Body of pancreas (tissue), 4 donors: ENCODE measurements around the gene U2AF2. TPM values are rescaled to one million over a fixed set of nuclear protein-coding genes. Genes with fewer than 3 reads are reported as not detected.
A peak's percentile ranks its signal among the peaks of the same experiment; 100 is the strongest.

Source experiments
- ATAC-seq: fragments of 150-250 bp; one replicate; pipeline ENCODE4 v1.9.1; 2016
- DNase-seq, 4 donors: peaks; one replicate each; pipeline ENCODE4 v3.0.0-alpha.2; 2019
- H3K27ac ChIP-seq, 4 donors: fragments of 200-600 bp; sonication (generic); 1 replicate in 3 of 4; 2 replicates in 1 of 4; pipeline versions ENCODE4 v1.5.1 to v1.6.1; 2016 to 2019; ENCODE audit warnings: mild to moderate bottlenecking in 1 of 4, mixed read lengths in 1 of 4, moderate library complexity in 1 of 4
- H3K27me3 ChIP-seq, 2 donors: fragments of 200-600 bp; sonication (generic); one replicate each; pipeline ENCODE4 v1.6.0; 2016; ENCODE audit warnings: mild to moderate bottlenecking in 1 of 2
- H3K36me3 ChIP-seq, 2 donors: fragments of 200-600 bp; sonication (generic); replicated peaks in 1 of 2; 2 replicates each; pipeline ENCODE4 v1.5.1; 2016; ENCODE audit warnings: low read depth in 2 of 2; ENCODE audit not compliant: insufficient read depth in 1 of 2
- H3K4me1 ChIP-seq: fragments of 200-600 bp; sonication (generic); one replicate; pipeline ENCODE4 v1.6.0; 2016
- H3K4me3 ChIP-seq, 2 donors: fragments of 200-600 bp; sonication (generic); 1 replicate in 1 of 2; 2 replicates in 1 of 2; pipeline ENCODE4 v1.5.1; 2016 to 2019
- H3K9me3 ChIP-seq, 3 donors: fragments of 200-600 bp; sonication (generic); 1 replicate in 2 of 3; 2 replicates in 1 of 3; pipeline ENCODE4 v1.5.1; 2016
- POLR2A ChIP-seq, 3 donors: fragments of 450-650 bp; IDR thresholded peaks; one replicate each; pipeline ENCODE4 v1.6.1; 2016; ENCODE audit warnings: antibody characterized with exemption in 3 of 3, mild to moderate bottlenecking in 2 of 3
- WGBS, 2 donors: methylation state at CpG; one replicate each; pipeline ENCODE4 v1.1.5; 2017; 5-methylcytosine and 5-hydroxymethylcytosine counted together
- intact Hi-C: fragments of 100-400 bp; cut with DNase I; formaldehyde crosslinking; loops from one replicate; pipeline ENCODE4 v1.15.1; 2023
- total RNA-seq, 2 donors: library from RNA; depleted of rRNA; stranded (reverse); fragments of >200 nt; gene quantifications; one replicate each; pipeline ENCODE4 v1.1.0, GENCODE V29; 2016
- TF ChIP-seq, protein P1 (sequence below), 7 experiments: fragments of 450-650 bp in 4 of 7; fragments of 200-600 bp in 3 of 7; sonication (generic) in 3 of 7; IDR thresholded peaks; one replicate each; pipeline ENCODE4 v1.5.1; 2016 to 2019; ENCODE audit warnings: antibody characterized with exemption in 7 of 7

Gene U2AF2
- total RNA-seq, 2 donors from 2014 or later: 53.4 to 106 TPM

DNA sequence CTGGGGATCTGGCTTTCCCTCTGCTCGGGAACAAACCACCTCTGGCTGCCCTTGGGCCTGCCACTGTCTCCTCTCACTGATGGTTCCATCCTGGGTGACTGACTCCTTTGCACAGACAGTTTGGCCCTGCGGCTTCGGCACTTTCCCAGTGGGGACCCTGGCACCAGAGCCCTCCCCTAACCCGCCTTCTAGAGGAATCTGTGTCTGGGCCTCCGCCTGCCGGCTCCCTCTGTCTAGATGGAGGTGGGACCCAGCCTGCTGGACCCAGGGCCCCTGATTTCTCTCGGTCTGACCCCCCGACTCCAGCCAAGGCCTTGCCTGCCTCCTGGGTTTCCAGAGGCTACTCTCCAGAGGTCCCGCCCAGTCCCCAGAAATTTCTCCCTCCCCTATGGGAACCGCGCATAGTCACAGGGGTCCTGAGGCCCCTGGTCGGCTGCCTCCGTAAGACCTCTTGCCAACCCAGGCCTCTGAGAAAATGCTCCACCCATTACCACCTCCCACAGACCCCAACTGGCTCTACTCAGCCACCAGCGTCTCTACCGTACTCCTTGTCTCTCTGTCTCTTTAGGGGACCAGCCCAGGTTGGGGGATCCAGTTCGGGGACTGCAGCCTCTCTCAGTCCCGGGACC is 4.1 kb upstream of the U2AF2 start:
- Histone ChIP-seq H3K27ac (no peak overlapping the region), H3K27me3 (no peaks in the 10 kb centered on the region), H3K4me1 (peaks cover 32% of the 10 kb centered on the region), H3K36me3 (no peaks in the 10 kb centered on the region), H3K9me3 (no peaks in the 10 kb centered on the region), H3K4me3 (no peak overlapping the region)
- DNase-seq: no peak
- no peak for TF ChIP-seq POLR2A (IDR thresholded peaks at IDR 0.05)
- TF ChIP-seq, protein P1, sequence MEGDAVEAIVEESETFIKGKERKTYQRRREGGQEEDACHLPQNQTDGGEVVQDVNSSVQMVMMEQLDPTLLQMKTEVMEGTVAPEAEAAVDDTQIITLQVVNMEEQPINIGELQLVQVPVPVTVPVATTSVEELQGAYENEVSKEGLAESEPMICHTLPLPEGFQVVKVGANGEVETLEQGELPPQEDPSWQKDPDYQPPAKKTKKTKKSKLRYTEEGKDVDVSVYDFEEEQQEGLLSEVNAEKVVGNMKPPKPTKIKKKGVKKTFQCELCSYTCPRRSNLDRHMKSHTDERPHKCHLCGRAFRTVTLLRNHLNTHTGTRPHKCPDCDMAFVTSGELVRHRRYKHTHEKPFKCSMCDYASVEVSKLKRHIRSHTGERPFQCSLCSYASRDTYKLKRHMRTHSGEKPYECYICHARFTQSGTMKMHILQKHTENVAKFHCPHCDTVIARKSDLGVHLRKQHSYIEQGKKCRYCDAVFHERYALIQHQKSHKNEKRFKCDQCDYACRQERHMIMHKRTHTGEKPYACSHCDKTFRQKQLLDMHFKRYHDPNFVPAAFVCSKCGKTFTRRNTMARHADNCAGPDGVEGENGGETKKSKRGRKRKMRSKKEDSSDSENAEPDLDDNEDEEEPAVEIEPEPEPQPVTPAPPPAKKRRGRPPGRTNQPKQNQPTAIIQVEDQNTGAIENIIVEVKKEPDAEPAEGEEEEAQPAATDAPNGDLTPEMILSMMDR (IDR thresholded peaks at IDR 0.05): no peak
- no peak for ATAC-seq
- intact Hi-C loops: no loop called here
- WGBS, 2 donors: 81 to 90% methylated on average over 9 to 16 of the region's 17 CpGs

DNA sequence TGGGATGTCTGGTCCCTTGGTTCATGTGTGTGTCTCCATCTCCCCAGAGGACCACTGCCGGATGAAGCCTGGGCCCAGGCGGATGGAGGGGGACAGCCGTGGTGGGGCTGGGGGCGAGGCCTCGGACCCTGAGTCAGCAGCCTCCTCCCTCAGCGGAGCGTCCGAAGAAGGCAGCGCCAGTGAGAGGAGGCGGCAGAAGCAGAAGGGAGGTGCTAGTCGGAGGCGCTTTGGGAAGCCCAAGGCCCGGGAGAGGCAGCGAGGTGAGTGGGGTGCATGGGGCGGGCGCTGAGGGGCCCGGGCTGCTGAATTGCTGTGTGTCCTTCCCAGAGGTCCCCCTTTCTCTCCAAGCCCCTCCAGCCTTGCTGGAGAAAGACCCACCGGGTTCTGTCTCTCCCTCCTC is 3.6 kb upstream of the U2AF2 start:
- Histone ChIP-seq H3K4me3 (no peak overlapping the region), H3K4me1 (peaks cover 38% of the 10 kb centered on the region), H3K36me3 (no peaks in the 10 kb centered on the region), H3K27me3 (no peaks in the 10 kb centered on the region), H3K9me3 (no peaks in the 10 kb centered on the region), H3K27ac (no peak overlapping the region)
- TF ChIP-seq, protein P1 (IDR thresholded peaks at IDR 0.05): no peak
- TF ChIP-seq POLR2A (IDR thresholded peaks at IDR 0.05): no peak
- intact Hi-C loops: no loop called here
- no peak for DNase-seq
- no peak for ATAC-seq
- 83 to 88% methylated on average over 16 to 17 of the region's 18 CpGs for WGBS, 2 donors

GRCh38 chr19:55652311-55653128 is 2.3 kb upstream of the U2AF2 start:
- peak overlapping the region in 1 of 4 donors; percentile 99 for H3K27ac ChIP-seq
- ATAC-seq (no peak), DNase-seq (no peak)
- H3K4me1 ChIP-seq: peaks cover 42% of the 10 kb centered on the region
- intact Hi-C loops: no loop called here
- no peaks in the 10 kb centered on the region for H3K27me3 ChIP-seq
- no peaks in the 10 kb centered on the region for H3K9me3 ChIP-seq
- WGBS, 2 donors: 82 to 85% methylated on average over 52 to 67 of the region's 71 CpGs
- TF ChIP-seq POLR2A (IDR thresholded peaks at IDR 0.05): no peak
- TF ChIP-seq, protein P1 (IDR thresholded peaks at IDR 0.05): no peak
- H3K36me3 ChIP-seq: no peaks in the 10 kb centered on the region
- H3K4me3 ChIP-seq: no peak overlapping the region

DNA sequence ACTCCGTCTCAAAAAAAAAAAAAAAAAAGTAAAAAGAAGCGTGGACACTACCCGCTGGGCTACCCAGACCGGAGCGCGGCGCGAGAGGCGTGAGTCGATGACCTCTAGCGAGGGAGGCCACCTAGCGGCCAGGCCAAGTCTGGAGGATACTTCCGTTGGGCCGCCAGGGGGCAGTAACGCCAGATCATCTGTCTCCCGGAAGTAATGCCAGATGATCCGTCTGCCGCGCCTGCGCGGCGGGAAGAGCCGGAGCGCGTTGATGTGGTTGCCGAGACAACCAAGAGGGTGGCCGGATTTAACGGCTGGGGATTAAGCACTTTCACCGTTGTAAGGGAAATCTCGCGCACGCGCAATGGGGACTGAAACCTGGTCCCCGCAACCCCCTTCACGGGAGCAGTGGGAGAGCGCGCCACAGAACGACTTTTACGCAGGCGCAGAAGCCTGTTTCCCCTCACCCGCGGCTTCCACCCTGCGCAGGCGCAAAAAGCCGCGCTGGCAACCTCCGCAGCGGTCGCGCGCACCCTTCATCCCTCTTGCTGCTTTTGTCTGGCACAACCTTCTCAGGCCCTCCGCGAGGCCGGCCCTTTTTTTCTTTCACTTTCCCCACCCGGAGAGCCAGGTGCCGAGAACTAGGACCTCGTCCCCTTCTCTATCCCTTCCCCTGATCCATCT is 1.0 kb upstream of the U2AF2 start:
- WGBS, 2 donors: 0 to 1% methylated on average over 39 to 57 of the region's 57 CpGs
- H3K4me1 ChIP-seq: peaks cover 47% of the 10 kb centered on the region
- ATAC-seq: peak; percentile 68
- TF ChIP-seq POLR2A (IDR thresholded peaks at IDR 0.05): peak in 2 of 3 donors; percentile 85 to 95
- TF ChIP-seq, protein P1 (IDR thresholded peaks at IDR 0.05): peak; percentile 97 to 100 (median 100)
- DNase-seq: peak; percentile 98 to 99 (median 99)
- H3K9me3 ChIP-seq: no peaks in the 10 kb centered on the region
- peak overlapping the region; percentile 99 to 100 (median 99) for H3K27ac ChIP-seq
- intact Hi-C loops: no loop called here
- H3K4me3 ChIP-seq: peak overlapping the region in 1 of 2 donors; percentile 31
- no peaks in the 10 kb centered on the region for H3K27me3 ChIP-seq
- H3K36me3 ChIP-seq: no peaks in the 10 kb centered on the region
